Stimulated activated CD4-positive, alpha-beta T cell treated with anti-CD3 and anti-CD28 coated beads, Interleukin-12 subunit alpha, Interleukin-12 subunit beta, amount 100 ng/mL, for 4 hours (primary cell): ENCODE results near the gene LXN.
A peak's percentile ranks its signal among the peaks of the same experiment; 100 is the strongest.

Experiments used
- DNase-seq: peaks from one replicate; pipeline ENCODE4 v3.0.0-alpha.2; 2020

Gene LXN

GRCh38 chr3:158668506-158668905, 3.9 kb downstream of the LXN start:
- DNase-seq = no peak

DNA sequence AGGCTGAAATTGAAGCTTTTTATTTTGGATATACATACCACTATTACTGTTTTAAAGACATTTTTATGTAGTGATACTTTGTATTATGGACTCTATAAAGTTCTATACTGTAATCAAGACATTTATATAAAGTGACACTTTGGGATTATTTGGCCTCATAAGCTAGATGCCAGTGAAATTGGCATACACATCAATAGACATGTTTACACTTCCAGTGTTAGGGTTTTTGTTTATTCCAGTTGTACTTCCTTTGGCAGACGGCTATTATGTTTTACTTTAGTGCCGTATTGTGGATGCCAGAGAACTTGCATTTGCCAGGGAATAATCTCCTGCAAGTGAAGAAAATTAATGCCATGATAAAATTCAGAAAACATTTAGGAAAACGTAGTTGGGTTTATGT, 6.0 kb downstream of the LXN start:
- no peak for DNase-seq

- no peak for DNase-seq
Observed at GRCh38 chr3:158663832-158664231, 8.6 kb downstream of the LXN start.

GRCh38 chr3:158663246-158663645, 9.2 kb downstream of the LXN start:
- DNase-seq = no peak

- DNase-seq = no peak
Observed at GRCh38 chr3:158660711-158661110, 11.7 kb downstream of the LXN start.

GRCh38 chr3:158659454-158660237, 12.8 kb downstream of the LXN start:
- DNase-seq = peak; percentile 37

DNA sequence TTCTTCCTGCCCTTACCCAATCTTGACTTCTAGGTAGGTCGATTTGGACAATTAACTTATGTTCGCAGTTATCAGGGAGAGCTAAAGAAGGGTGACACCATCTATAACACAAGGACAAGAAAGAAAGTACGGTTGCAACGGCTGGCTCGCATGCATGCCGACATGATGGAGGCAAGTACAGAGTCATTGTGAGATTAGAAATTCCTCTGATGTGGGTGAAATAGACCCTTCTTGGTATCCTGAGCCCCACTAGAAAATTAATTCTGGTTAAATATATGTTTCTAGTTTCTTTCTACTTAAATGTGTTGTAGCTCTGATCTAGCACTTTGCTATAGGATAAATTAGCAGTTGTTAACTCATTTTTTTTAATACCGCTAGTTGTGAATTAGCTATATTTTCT, 13.6 kb downstream of the LXN start:
- DNase-seq = no peak

DNA sequence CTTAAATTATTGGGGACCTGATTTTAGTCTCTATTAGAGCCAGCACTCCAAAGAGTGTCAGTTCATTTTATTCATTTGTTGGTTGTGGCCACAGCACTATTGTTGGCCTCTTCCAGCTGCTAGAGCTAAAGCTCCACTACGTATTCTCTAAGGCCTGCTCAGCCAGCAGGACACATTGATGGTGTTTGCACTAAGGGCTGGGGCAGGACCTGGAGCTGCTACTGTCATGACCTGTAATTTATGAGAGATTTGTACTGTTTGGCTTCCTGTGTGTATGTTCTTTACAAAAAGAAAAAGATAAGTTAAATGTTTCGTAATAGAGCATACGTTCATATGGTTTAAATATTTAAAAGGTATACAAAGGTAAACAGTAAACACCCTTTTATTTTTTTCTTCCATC, 20.0 kb downstream of the LXN start:
- DNase-seq = no peak

- no peak for DNase-seq
Observed at GRCh38 chr3:158651192-158651591, 21.3 kb downstream of the LXN start.

- no peak for DNase-seq
Observed at GRCh38 chr3:158649791-158650190, 22.7 kb downstream of the LXN start.

DNA sequence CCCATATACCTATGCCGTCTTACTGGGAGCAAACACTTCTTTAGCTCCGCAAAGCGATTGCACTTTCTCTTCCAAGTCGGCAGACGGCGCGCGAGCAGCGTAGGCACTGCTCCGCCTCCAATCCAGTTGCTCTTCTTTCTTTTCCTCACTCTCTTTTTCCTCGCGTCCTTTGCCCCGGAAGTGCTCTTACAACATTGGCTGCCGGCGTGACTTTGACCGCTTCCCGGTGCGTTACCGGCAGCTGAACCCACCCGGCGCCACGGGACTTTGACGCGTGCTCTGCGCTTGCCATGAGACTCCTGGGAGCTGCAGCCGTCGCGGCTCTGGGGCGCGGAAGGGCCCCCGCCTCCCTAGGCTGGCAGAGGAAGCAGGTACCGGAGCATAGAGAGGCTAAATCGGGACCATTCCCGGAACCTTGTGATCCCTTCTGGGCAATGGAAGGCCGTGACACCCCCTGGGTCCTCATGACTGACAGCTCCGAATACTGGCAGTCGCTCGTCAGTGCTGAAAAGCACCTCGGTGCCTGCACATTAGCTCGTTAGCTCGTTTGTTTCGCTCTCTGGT, 28.0 kb downstream of the LXN start, which contains the start of gene GFM1:
TSS of gene GFM1 (plus strand) at position 183 of the 564 bp plus-strand sequence. CDS start at position 291, 108 bp downstream.
- DNase-seq = peak; percentile 83

- DNase-seq = no peak
Observed at GRCh38 chr3:158642474-158643210, 29.8 kb downstream of the LXN start.

DNA sequence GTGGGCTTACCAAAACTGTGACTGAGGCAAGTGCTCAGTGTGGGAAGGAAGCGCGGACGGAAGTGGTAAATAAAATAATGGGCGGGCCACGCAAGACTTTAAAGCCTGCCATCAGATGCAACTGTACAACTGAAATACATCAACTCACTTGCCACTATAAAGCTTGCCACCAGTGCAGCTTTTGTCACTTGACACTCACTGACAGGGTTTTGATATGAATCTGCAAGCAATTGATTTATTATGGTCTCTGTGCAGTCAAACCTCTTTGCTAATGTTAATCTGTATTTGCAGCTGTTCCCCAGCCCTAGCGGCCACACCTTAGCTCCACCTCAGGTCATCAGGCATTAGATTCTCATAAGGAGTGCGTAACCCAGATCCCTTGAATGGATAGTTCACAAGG, 30.4 kb downstream of the LXN start:
- DNase-seq = no peak

GRCh38 chr3:158640646-158641045, 31.8 kb downstream of the LXN start:
- no peak for DNase-seq

GRCh38 chr3:158631981-158632380, 40.5 kb downstream of the LXN start:
- no peak for DNase-seq

GRCh38 chr3:158625881-158626280, 46.6 kb downstream of the LXN start:
- no peak for DNase-seq

GRCh38 chr3:158617982-158618875, 54.2 kb downstream of the LXN start:
- no peak for DNase-seq
